HEK293 (cell line): ENCODE measurements around the gene UBE2D4.
"Not testable (repeated sequence)": the region's sequence is repeated elsewhere in the genome, so short reads cannot be mapped to it uniquely, and the experiment has no call there.

Experiments
- KLF1 ChIP-seq: fragments of 450-650 bp; formaldehyde crosslinking; IDR thresholded peaks from 2 replicates; pipeline ENCODE4 v1.5.1; 2016; ENCODE audit warnings: missing biosample characterization, missing genetic modification characterization
- OSR2 ChIP-seq: fragments of 450-650 bp; formaldehyde crosslinking; IDR thresholded peaks from 2 replicates; pipeline ENCODE4 v1.5.1; 2016; ENCODE audit warnings: missing biosample characterization, missing genetic modification characterization

DNA sequence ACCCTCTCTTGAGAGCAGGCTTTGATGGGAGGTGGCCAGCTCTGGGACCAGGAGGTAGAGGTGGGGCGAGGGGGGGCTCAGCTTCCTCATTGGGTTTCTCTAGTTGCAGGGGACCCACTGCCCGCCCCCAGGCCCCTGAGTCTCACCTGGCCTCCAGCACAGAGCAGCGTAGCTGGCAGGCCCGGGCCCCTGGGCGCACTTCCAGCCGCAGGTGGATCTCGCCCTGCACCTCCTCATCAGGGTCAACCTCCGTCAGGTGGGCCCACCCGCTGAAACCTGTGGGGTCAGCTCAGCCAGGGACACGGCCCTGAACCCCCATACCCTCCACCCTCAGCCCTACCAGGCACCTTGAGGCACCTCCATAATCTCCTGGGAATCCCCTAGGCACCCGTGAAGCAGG, 43.4 kb downstream of the UBE2D4 start:
- TF ChIP-seq KLF1, OSR2 (tag by site-specific recombination): not testable (repeated sequence)
